KBM-7 (cell line): ENCODE data around the gene GTPBP4.
"Not testable (repeated sequence)": the region's sequence is repeated elsewhere in the genome, so short reads cannot be mapped to it uniquely, and the experiment has no call there.

Source experiments
- DNase-seq: peaks from one replicate; pipeline ENCODE4 v3.0.0-alpha.2; 2015
- in situ Hi-C: fragments of 300-500 bp; cut with MboI; formaldehyde crosslinking; loops from 2 replicates; pipeline ENCODE4 v1.14.3; 2020; ENCODE audit warnings: low sequenced_read_pairs, low pct_unique_long_range_greater_than_20kb, mixed read lengths

Gene GTPBP4

DNA sequence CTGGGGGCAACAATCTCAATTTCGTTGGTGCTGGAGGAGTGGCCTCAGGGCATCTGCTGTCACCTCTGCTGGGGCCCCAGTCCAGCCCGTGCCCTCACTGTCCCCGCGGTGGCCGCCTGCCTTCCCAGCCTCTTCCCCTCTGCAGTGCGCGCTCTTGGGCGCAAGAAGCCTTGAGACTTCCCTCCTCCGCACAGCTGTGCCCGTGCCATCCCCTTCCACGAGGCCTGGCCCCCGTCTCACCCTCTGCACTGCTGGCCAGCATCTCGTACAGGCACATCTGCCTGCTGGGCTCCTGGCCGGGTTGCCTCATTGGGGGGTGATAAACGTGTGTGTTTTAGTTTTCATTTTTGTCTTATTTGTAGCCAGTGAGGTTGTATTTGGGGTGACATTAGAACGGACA is 23.5 kb downstream of the GTPBP4 start:
- in situ Hi-C loops: no loop called here
- DNase-seq: no peak

DNA sequence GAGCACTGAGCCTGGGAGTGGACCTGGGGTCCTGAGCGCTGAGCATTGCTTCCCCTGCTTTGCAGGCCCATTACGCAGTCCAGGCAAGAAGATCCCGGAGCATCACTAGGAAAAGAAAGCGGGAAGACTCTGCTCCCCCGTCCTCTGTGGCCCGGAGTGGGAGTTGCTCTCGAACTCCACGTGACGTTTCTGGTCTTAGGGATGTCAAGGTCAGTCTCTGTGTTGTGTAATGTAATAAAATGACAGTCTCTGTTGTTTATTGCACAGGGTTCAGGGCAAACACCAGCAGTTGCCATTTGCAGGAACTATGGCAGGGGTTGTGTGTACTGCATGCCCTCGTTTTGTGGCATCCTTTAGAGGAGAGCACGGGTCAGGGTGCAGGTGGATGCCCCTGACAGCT is 27.5 kb downstream of the GTPBP4 start:
- no peak for DNase-seq
- in situ Hi-C loops: no loop called here

- no peak for DNase-seq
- in situ Hi-C loops: no loop called here
Measured at GRCh38 chr10:1019362-1019761, 31.1 kb downstream of the GTPBP4 start.

DNA sequence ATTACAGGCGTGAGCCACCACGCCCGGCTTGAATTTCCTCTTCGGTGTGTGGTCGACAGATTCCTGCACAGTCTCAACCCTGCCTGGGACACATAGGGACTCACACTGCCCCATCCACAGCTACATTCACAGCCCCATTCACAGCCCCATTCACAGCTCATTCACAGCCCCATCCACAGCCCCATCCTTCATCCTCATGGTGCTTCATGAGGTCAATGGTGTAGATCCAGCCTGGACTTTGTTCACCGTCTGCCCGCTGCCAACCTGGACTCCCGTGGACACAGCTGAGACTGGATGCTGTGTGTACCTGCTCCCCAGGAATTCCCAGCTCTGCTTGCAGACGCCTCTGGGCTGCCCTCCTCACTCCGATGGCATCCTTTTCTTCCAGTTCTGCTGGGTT is 32.2 kb downstream of the GTPBP4 start:
- in situ Hi-C loops: no loop called here
- no peak for DNase-seq

DNA sequence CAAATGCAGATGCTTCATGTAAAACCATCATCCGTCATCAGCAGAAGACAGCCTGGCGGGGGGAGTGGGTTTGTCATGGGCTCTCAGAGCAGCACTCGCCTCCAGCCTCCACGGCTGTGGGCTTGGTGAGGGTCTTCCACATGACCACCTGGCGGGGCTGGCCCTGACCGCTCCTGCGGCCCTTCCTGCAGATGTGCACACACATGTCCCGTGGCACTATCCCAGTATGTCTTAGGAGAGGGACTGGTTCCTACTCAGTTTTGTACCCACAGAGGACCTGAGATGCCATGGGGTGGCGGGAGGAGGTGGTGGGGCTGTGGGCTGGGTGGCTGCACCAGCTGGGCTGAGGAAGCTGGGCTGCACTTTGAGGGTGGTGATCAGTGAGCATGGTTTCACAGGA is 32.7 kb downstream of the GTPBP4 start:
- in situ Hi-C loops: no loop called here

GRCh38 chr10:1022413-1022812 is 34.2 kb downstream of the GTPBP4 start:
- in situ Hi-C loops: no loop called here

More for the DNA sequence above, 32.7 kb downstream of the GTPBP4 start:
- no peak for DNase-seq

DNA sequence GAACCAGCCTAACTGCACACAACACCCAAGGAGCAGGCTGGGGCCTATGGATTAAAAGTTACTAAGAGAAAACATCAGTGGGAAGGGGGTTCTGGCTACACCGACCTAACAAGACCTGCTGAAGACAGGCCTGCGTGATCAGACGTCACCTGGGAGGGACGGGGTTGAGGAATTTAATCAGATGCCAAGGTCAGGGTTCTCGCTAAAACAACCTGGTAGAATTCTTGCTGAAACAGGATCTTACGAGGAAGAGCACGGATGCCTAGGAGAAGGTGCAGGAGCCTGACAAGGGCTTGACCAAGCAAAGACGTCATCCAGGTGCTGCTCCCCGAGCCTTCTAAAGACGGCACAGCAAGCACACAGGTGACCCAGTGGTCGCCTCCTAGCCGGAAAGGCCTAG is 35.9 kb downstream of the GTPBP4 start:
- in situ Hi-C loops: no loop called here
- DNase-seq: no peak

More at GRCh38 chr10:1022413-1022812, 34.2 kb downstream of the GTPBP4 start:
- DNase-seq: no peak

- in situ Hi-C loops: no loop called here
- no peak for DNase-seq
Measured at GRCh38 chr10:1025683-1026082, 37.4 kb downstream of the GTPBP4 start, which contains the start of gene IDI2. IDI2 (minus strand) TSS chr10:1025859; CDS start chr10:1024723, 1,136 bp downstream.

GRCh38 chr10:1026578-1026977 is 38.3 kb downstream of the GTPBP4 start:
- DNase-seq: no peak
- in situ Hi-C loops: no loop called here

- no peak for DNase-seq
- in situ Hi-C loops: no loop called here
Measured at GRCh38 chr10:1029838-1030237, 41.6 kb downstream of the GTPBP4 start.

DNA sequence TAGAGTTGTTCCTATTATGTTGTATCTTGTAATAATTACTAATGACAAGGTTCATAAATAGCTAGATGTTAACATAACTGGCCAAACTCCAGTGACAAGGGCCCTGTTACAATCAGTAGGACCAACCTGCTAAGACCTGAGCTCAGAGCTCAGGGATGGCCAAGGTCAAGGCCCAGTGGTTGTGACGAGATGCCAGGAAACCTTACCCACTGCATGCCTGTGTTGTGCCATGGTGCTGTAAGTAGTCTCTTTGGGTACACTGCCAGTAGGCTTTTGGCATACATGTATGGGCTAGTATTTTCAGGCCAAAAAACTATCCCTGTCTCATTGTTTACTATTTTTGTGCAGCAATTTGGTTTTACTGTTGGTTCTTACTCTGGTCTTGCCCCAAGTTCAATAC is 45.4 kb downstream of the GTPBP4 start:
- DNase-seq: no peak
- in situ Hi-C loops: no loop called here

- no peak for DNase-seq
Measured at GRCh38 chr10:1034758-1035157, 46.5 kb downstream of the GTPBP4 start.

DNA sequence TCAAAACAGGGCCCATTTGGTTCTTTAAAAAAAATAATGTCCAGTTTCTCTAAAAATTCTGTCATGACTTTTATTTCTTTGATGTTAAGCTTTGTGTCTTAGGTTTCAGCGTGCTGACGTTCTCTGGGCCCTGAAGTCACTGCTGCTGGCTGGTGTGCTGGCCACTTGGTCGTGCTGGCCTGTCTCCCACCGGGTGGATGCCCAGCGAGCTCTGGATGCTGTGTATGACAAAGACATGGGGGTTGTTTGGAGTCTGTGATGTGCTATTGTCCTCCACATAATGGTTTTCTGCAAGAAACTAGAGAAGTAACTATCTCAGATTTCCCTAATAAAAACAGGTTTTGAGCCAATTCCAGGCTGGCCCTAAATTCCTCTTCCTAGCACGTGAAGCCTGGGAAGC is 47.0 kb downstream of the GTPBP4 start:
- DNase-seq: no peak
- in situ Hi-C loops: no loop called here

More at GRCh38 chr10:1034758-1035157, 46.5 kb downstream of the GTPBP4 start:
- in situ Hi-C loops: no loop called here

- DNase-seq: no peak
Measured at GRCh38 chr10:1036341-1036791, 48.1 kb downstream of the GTPBP4 start.

GRCh38 chr10:1037098-1037497 is 48.9 kb downstream of the GTPBP4 start:
- no peak for DNase-seq
- in situ Hi-C loops: no loop called here

More at GRCh38 chr10:1036341-1036791, 48.1 kb downstream of the GTPBP4 start:
- in situ Hi-C loops: no loop called here

DNA sequence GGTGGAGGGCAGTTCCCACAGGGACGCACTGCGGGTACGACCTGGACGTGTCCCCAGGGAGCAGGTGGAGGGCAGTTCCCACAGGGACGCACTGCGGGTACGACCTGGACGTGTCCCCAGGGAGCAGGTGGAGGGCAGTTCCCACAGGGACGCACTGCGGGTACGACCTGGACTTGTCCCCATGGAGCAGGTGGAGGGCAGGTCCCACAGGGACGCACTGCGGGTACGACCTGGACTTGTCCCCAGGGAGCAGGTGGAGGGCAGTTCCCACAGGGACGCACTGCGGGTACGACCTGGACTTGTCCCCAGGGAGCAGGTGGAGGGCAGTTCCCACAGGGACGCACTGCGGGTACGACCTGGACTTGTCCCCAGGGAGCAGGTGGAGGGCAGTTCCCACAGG is 50.5 kb downstream of the GTPBP4 start:
- DNase-seq, in situ Hi-C loops: not testable (repeated sequence)

- no peak for DNase-seq
- in situ Hi-C loops: no loop called here
Measured at GRCh38 chr10:1040133-1040532, 51.9 kb downstream of the GTPBP4 start.

- in situ Hi-C loops: no loop called here
- no peak for DNase-seq
Measured at GRCh38 chr10:1041514-1041913, 53.3 kb downstream of the GTPBP4 start.

GRCh38 chr10:1043532-1043995 is 55.3 kb downstream of the GTPBP4 start:
- in situ Hi-C loops: no loop called here

GRCh38 chr10:1044146-1044545 is 55.9 kb downstream of the GTPBP4 start:
- no peak for DNase-seq
- in situ Hi-C loops: no loop called here

More at GRCh38 chr10:1043532-1043995, 55.3 kb downstream of the GTPBP4 start:
- peak; percentile 81 for DNase-seq

- in situ Hi-C loops: no loop called here
- no peak for DNase-seq
Measured at GRCh38 chr10:1044964-1045363, 56.7 kb downstream of the GTPBP4 start.
